ENCODE results near the gene UVRAG. TPM values are rescaled to one million over a fixed set of nuclear protein-coding genes. Genes with fewer than 3 reads are reported as not detected.

UVRAG gene
- total RNA-seq, 1 experiment from 2014 or later: 13.0 TPM

DNA sequence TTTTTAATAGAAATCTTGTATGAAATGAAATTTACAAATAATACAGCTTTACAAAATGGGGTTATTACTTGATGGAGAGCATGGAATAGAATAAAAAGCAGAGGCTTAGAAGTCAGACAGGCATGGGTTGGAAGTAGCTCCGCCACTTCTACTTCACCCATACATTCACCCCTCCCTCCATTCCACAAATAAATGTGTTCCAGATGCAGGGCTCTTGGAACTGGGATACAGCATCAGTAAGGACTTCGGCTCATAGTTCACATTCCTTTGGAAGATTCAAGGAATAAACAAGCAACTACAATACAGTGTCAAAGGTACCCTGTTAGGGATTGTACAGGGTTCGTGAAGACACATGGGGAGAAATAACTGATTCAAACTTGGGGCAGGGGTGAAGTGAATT is 234.5 kb downstream of the UVRAG start:
- CTCF ChIA-PET: no interaction called here
- no TSS peak for BruUV-seq (replicated peaks)
- POLR2A ChIA-PET (ENCODE audit: unreplicated experiment): no interaction called here

DNA sequence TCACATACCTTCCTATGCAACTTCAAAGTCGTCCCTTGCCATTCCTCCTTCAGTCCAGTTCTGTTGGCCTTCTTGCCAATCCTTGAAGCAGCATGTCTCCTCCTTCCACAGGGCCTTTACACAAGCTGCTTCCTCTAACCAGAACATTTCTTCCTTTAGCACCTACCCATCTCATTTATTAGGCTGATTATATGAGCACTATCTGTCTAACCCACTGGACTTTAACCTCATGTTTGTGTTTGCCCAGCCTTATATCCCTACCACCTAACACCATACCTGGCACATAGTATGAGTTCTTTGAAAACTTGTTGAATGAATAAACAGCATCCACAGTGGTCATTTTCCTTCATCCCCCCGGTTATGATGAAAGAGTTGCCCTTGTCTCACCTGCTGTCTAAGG is 236.9 kb downstream of the UVRAG start:
- Histone ChIP-seq H3K4me2 (ENCODE audit: low read length) (no peak overlapping the region), H3F3A (ENCODE audit: low read length, unreplicated experiment) (no peaks in the 10 kb centered on the region), H3K9ac (ENCODE audit: low read length) (no peak overlapping the region), H3K9me3 (ENCODE audit: low read length) (0 out of 2 replicates have a peak, but pooled peaks cover 5% of the 10 kb centered on the region), H2AFZ (ENCODE audit: low read length) (no peak overlapping the region), H3K9me2 (replicated peaks; ENCODE audit: low read length) (no peaks in the 10 kb centered on the region), H3K4me1 (ENCODE audit: insufficient read depth, low read length) (peaks cover 12% of the 10 kb centered on the region), H4K20me1 (ENCODE audit: low read length) (no peaks in the 10 kb centered on the region), H3K36me3 (ENCODE audit: low read depth, low read length) (peaks cover 10% of the 10 kb centered on the region; the same call in 1 of the 2 replicates), H3K27ac (ENCODE audit: low read length) (no peak overlapping the region), H3K79me2 (ENCODE audit: low read length) (no peaks in the 10 kb centered on the region), H3K27me3 (ENCODE audit: low read length) (no peaks in the 10 kb centered on the region), H3K4me3 (ENCODE audit: low read length) (no peak overlapping the region)
- intact Hi-C loops (cut with micrococcal nuclease): no loop called here
- POLR2A ChIA-PET (ENCODE audit: unreplicated experiment): no interaction called here
- ATAC-seq (no peak), DNase-seq (no peak)
- no TSS peak for BruUV-seq (replicated peaks)
- TF ChIP-seq, protein P1, sequence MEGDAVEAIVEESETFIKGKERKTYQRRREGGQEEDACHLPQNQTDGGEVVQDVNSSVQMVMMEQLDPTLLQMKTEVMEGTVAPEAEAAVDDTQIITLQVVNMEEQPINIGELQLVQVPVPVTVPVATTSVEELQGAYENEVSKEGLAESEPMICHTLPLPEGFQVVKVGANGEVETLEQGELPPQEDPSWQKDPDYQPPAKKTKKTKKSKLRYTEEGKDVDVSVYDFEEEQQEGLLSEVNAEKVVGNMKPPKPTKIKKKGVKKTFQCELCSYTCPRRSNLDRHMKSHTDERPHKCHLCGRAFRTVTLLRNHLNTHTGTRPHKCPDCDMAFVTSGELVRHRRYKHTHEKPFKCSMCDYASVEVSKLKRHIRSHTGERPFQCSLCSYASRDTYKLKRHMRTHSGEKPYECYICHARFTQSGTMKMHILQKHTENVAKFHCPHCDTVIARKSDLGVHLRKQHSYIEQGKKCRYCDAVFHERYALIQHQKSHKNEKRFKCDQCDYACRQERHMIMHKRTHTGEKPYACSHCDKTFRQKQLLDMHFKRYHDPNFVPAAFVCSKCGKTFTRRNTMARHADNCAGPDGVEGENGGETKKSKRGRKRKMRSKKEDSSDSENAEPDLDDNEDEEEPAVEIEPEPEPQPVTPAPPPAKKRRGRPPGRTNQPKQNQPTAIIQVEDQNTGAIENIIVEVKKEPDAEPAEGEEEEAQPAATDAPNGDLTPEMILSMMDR (conservative IDR thresholded peaks at IDR 0.05; ENCODE audit: low read depth, low read length): no peak
- TF ChIP-seq EZH2 (IDR thresholded peaks at IDR 0.05; ENCODE audit: low read length, unreplicated experiment): no peak
- no peak for TF ChIP-seq EZH2phosphoT487 (IDR thresholded peaks at IDR 0.05; ENCODE audit: borderline replicate concordance, low read length)
- CTCF ChIA-PET: no interaction called here

More for the DNA sequence above, 234.5 kb downstream of the UVRAG start:
- Histone ChIP-seq H3K4me2 (ENCODE audit: low read length) (no peak overlapping the region), H4K20me1 (ENCODE audit: low read length) (no peaks in the 10 kb centered on the region), H3K9me2 (replicated peaks; ENCODE audit: low read length) (no peaks in the 10 kb centered on the region), H3K27ac (ENCODE audit: low read length) (no peak overlapping the region), H2AFZ (ENCODE audit: low read length) (no peak overlapping the region), H3K4me1 (ENCODE audit: insufficient read depth, low read length) (peaks cover 22% of the 10 kb centered on the region), H3K9me3 (ENCODE audit: low read length) (0 out of 2 replicates have a peak, but pooled peaks cover 5% of the 10 kb centered on the region), H3K36me3 (ENCODE audit: low read depth, low read length) (peaks cover 10% of the 10 kb centered on the region; the same call in 1 of the 2 replicates), H3K27me3 (ENCODE audit: low read length) (no peaks in the 10 kb centered on the region), H3K79me2 (ENCODE audit: low read length) (no peaks in the 10 kb centered on the region), H3F3A (ENCODE audit: low read length, unreplicated experiment) (no peaks in the 10 kb centered on the region), H3K9ac (ENCODE audit: low read length) (no peak overlapping the region), H3K4me3 (ENCODE audit: low read length) (no peak overlapping the region)
- TF ChIP-seq EZH2phosphoT487 (IDR thresholded peaks at IDR 0.05; ENCODE audit: borderline replicate concordance, low read length): no peak
- intact Hi-C loops (cut with micrococcal nuclease): no loop called here
- ATAC-seq (no peak), DNase-seq (no peak)

DNA sequence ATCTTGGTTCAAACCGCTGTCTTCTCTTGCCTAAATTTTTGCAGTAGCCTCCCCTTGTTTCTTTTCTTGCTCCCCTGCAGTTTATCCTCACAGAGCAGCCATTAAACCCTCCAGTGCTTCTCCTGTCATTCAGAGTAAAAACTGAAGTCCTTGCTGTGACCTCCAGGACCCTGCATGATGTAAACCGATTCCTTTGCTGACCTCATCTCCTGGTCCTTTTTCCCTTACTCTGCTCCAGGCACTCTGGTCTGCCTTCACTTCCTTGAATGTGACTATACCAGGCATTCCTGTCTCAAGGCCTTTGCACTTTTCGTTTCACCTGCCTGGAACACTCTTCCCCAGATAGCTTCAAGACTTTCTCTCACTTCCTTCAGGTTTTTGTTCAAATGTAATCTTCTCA is 239.3 kb downstream of the UVRAG start:
- Histone ChIP-seq H3K4me2 (ENCODE audit: low read length) (no peak overlapping the region), H3K9ac (ENCODE audit: low read length) (no peak overlapping the region), H3F3A (ENCODE audit: low read length, unreplicated experiment) (no peaks in the 10 kb centered on the region), H4K20me1 (ENCODE audit: low read length) (no peaks in the 10 kb centered on the region), H3K9me3 (ENCODE audit: low read length) (0 out of 2 replicates have a peak, but pooled peaks cover under 1% of the 10 kb centered on the region), H3K27me3 (ENCODE audit: low read length) (no peaks in the 10 kb centered on the region), H3K9me2 (replicated peaks; ENCODE audit: low read length) (no peaks in the 10 kb centered on the region), H3K27ac (ENCODE audit: low read length) (no peak overlapping the region), H3K4me3 (ENCODE audit: low read length) (no peak overlapping the region), H3K4me1 (ENCODE audit: insufficient read depth, low read length) (no peaks in the 10 kb centered on the region), H3K79me2 (ENCODE audit: low read length) (no peaks in the 10 kb centered on the region), H2AFZ (ENCODE audit: low read length) (no peak overlapping the region), H3K36me3 (ENCODE audit: low read depth, low read length) (0 out of 2 replicates have a peak, but pooled peaks cover under 1% of the 10 kb centered on the region)
- no peak for DNase-seq
- intact Hi-C loops (cut with micrococcal nuclease): no loop called here
- BruUV-seq (replicated peaks): no TSS peak
- CTCF ChIA-PET: no interaction called here
- no peak for ATAC-seq
- TF ChIP-seq EZH2 (IDR thresholded peaks at IDR 0.05; ENCODE audit: low read length, unreplicated experiment) (no peak), EZH2phosphoT487 (IDR thresholded peaks at IDR 0.05; ENCODE audit: borderline replicate concordance, low read length) (no peak)
- TF ChIP-seq, protein P1 (conservative IDR thresholded peaks at IDR 0.05; ENCODE audit: low read depth, low read length): no peak
- POLR2A ChIA-PET (ENCODE audit: unreplicated experiment): no interaction called here

Data from PC-3 (cell line).